Right renal pelvis (tissue), 4 donors: ENCODE data around the gene HSD3B2. TPM values are rescaled to one million over a fixed set of nuclear protein-coding genes. Genes with fewer than 3 reads are reported as not detected.

Experiments
- DNase-seq, 4 donors: peaks; one replicate each; pipeline ENCODE4 v3.0.0-alpha.2; 2013; ENCODE audit warnings: low read depth in 4 of 4, low spot score in 3 of 4, missing footprints in 1 of 4
- polyA plus RNA-seq, 4 donors: library from polyadenylated mRNA; unstranded; fragments of 120-200 nt; gene quantifications; one replicate each; pipeline ENCODE4 v1.2.1, GENCODE V29; 2013; ENCODE audit not compliant: insufficient read length in 4 of 4

The HSD3B2 gene
- polyA plus RNA-seq, 4 donors = 1.2 to 1.8 (median 1.6) TPM

DNA sequence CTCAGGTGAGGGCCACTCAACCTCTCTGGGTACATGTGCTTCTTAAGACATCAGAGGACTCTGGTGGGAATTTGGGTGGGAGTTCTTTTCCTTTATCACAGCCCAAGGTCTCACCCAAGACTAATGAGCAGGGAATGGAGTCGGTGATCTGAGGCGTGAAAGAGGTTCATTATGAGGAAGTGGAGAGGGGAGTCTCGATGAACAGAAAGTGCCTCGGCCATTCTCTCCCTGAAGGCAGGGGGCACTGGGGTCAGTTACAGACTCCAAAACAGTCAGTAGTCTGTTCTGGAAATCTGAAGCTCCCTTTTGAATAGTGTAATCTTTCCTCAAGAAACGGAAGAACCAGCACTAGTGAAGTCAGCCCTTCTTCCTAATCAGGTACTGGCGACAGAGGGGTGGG is 36.2 kb downstream of the HSD3B2 start:
- no peak for DNase-seq

DNA sequence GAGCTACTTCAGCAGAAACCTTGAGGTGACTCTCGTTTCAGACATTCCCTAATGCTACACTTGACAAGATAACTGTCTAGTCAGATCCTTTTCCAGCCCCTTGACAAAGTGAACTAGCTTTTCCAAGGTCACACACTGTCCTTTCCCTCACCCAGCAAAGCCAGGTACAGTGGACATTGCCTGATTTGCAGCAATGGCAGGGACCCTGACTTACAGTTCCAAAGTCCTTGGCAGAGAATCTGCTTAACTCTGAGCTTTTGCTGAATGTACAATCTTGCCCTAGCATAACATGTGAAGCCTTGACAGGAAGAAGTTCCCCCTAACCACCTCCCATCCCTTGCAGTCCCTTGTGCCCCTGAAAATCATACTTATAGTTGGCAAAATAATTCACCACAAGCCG is 37.1 kb downstream of the HSD3B2 start:
- DNase-seq = no peak

DNA sequence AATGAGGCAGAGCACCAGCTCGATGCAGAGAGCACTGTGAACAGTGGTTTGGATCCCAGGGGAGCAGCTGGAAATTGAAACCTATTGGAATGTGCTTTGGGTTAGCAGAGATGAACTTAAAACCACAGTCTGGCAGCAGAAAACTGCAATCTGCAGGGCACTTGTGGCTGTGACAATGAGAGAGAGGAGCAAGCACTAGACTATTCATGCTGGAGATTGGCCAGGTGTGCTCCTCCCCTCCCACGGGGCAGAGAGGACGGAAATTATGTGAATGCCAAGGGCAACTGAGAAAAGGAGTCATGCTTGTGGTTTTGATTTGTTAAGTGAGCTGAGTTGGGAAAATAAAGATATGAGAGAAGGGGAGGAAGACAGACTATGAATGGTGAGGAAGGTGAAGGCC is 38.1 kb downstream of the HSD3B2 start:
- no peak for DNase-seq

DNA sequence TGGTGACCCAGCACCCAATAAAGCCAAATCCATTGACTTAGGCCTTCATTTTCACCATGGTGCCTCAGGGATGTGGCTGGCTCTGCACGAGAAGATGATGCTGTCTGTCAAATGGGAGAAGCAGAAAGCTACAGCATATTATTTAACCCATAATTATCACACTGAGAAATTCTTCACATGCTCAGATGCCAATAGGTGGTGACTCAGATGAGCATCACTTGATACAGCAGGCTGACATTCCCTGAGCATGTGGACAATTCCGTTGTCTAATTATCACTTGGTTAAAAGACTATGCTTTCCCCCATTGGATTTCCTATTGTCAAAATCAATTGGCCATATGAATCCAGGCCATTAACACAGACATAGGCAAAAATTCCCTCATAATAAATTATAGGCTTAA is 48.0 kb downstream of the HSD3B2 start:
- DNase-seq = no peak

DNA sequence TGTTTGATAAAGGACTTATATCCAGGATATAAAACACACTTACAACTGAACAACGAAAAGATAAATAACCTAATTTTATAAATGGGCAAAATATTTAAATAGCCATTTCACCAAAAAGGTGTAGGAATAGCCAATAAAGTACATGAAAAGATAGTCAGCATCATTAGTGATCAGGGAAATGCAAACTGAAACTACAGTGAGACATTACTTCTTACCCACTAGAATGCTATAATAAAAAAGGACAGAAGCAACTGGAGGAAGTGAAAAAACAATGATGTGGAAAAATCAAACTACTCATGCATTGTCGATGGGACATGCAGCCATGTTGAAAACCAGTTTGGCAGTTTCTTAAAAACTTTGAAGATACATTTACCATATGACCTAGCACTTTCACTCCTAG is 48.6 kb downstream of the HSD3B2 start:
- no peak for DNase-seq

DNA sequence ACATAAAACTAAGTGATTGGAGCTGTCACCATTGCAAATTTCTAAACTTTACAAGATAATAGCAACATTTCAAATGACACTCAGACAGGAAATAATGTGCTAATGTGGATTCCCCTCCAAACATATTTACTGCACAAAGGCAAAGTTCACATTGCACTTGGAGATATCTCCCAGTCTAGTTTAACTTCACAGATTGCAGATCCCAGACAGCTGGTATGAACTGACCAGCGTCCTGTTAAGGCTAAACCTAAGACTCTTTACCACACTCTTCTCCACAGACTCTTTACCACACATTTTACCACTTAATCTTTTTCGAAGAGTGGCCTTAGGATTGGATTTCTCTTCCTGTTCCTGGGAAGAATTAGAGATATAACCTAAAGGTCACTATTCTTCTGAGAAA is 51.5 kb downstream of the HSD3B2 start:
- no peak for DNase-seq

DNA sequence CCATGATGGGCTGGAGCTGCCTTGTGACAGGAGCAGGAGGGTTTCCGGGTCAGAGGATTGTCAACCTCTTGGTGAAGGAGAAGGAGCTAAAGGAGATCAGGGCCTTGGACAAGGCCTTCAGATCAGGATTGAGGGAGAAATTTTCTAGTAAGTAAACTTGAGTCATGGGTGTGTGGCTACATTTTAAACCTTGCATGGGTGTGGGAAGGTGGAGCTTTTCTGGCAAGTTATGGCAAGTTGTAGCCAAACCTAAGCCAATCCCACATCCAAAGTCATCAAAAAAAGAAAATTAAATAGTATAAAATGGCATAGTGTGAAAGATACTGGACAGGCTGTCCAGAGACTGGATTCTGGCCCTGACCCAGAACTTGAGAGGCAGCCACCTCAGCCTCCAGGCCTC is 52.3 kb downstream of the HSD3B2 start:
- no peak for DNase-seq

DNA sequence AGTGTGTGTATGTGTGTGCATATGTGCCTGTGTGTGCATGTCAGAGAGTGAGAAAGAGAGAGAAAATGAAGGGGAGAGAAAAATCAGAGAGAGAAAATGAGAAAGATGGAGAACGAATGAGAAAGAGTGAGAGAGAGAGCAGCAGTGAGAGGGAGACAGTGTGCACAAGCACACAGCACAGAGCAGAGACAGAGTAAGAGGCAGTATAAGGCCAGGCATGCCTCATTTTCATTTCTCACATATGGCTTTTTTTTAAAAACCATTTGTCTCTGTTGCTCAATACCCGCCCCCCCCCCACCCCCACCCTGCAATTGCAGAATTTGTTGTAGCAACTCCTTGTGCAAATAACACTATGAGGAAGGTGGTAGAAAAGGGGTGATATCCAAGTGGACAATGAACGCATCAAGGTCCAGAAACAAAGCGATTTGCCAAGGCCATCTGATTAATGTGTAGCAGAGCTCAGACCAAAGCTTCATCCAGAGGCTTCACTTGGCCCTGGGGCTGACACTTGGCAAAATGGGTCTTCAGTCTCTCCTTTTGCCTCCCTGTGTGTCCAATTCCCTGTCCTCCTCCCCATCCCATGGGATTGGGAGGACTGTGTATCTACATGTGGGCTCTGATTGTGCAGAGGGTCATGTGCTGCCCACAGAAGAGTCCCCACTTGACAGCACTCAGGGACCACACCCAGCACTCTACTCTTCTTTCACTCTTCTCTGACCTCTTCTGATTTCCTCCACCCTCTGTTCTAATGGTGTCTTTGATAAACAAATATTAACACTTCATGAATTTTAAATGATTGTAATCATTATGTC is 53.1 kb downstream of the HSD3B2 start:
- DNase-seq = no peak

DNA sequence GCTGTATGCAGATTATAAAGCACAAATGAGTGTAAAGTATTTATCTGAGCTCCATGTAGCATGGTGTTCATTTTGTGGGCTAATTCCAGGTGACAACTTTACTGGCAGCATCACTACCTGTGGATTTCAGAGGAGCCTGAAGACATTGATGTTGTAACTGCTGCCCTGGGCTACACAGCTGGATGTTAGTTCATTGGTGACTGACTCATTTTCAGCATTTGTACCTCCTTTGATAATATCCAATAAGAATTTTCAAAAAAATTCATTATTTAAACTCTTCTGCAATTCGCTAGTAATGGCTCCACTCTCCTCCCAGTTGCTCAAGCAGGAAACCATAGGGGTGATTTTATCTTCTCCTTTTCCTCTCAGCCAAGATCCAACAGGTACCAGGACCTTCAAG is 54.8 kb downstream of the HSD3B2 start:
- DNase-seq = no peak

DNA sequence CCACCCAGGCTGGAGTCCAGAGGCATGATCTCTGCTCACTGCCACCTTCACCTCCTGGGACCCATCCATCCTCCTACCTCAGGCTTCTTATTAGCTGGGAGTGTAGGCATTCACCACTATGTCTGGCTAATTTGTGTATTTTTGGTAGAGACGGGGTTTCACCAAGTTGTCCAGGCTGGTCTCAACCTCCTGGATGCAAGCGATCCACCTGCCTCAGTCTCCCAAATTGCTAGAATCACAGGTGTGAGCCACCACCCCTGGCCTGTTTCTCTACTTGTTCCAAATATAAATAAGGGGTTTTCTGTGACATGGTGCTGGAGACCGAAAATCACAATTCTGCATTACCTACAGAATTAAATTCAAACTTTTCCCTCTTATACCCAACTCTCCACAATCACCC is 55.4 kb downstream of the HSD3B2 start:
- DNase-seq = no peak

DNA sequence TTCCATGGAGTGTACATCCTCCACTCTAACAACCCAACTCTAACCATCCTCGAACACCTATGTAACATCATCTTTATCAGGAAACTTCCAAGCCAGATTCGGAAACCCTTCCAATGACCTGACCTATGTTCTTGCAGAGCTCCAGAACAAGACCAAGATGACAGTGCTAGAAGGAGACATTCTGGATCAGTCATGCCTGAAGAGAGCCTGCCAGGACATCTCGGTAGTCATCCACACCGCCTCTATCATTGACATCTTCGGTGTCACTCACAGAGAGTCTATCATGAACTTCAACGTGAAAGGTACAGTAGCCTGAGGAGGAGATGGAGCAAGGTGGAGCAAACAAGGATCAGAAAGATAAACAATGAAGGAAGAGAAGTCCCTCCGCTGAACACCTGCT is 56.0 kb downstream of the HSD3B2 start:
- no peak for DNase-seq

DNA sequence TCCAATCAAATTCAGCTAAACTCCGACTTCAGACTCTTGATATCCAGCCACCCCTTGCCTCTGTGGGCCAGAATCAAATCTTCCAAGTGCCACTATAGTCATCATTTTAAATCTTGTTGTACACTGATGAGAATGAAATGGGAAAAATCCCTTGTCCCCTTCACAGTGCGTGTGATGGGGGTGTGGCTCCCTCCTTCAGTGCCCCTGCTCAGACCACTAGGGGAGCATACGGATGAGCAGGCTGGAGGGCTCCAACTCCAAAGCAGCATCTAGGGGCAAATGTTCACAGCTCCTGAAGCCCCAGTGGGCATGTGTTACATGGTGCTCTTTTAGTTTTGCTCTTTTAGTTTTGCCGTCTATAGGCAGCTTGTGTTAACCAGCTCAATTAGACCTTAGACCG is 56.6 kb downstream of the HSD3B2 start:
- DNase-seq = no peak

DNA sequence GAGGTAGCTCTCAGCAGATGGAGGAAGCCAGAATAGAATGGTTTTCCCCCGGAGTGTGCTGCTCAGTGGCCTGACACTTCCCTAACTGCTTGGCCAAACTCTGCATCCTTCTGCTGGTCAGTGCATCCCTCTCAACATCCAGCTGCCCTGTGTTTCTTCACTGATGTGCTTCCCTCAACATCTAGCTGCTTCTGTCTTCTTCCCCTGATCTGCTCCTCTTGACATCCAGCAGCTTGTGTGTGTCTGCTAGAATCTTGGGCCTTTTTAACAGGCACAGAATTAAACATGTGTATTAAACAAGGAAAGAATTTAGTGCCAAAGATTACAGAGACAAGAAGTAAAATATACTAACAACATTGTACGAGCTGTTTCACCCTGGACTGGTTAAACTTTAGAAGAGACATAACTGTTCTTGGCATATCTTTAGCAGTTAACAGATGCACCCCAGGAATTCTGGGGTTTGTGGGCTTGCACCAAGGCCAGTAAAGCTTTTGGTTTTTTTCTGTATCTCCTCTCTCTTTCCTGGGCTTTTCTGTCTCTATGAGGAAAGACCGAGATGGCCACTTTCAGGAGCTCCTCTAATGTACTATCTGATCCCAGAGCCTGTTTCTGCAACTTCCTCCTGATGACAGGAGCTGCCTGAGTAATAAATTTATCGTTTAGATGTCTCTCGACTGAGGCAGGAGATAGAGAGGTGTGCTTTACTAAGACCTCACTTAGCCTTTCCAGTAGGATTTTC is 57.3 kb downstream of the HSD3B2 start:
- DNase-seq = peak in 1 of 4 donors; percentile 10

Other genes starting within 250 kb of the HSD3B2 start
- 100 to 1,000 TPM in 2 of 4 donors, 10 to 100 TPM in 2; 82.4 to 106 (median 96.9) TPM for gene HAO2, start 46.4 kb upstream of the HSD3B2 start, polyA plus RNA-seq
- under 1 TPM in 3 of 4 donors, not detected in 1; 0.13 to 0.89 (median 0.43) TPM for gene HSD3B1, start 92.1 kb downstream of the HSD3B2 start, polyA plus RNA-seq
- gene ZNF697, start 233.1 kb downstream of the HSD3B2 start, polyA plus RNA-seq = 10 to 100 TPM; 19.1 to 23.2 (median 22.5) TPM